ENCODE measurements around the gene CSN3.

The CSN3 gene

GRCh38 chr4:70297576-70297975, 55.2 kb downstream of the CSN3 start:
- no peak for DNase-seq (ENCODE audit: low read depth)

- DNase-seq (ENCODE audit: low read depth) = no peak
Observed at GRCh38 chr4:70298051-70298450, 55.7 kb downstream of the CSN3 start.

- DNase-seq (ENCODE audit: low read depth) = no peak
Observed at GRCh38 chr4:70299643-70300042, 57.2 kb downstream of the CSN3 start.

- no peak for DNase-seq (ENCODE audit: low read depth)
Observed at GRCh38 chr4:70300215-70300614, 57.8 kb downstream of the CSN3 start.
